Measurements from ENCODE around the gene MUCL3. TPM values are rescaled to one million over a fixed set of nuclear protein-coding genes. Genes with fewer than 3 reads are reported as not detected.

MUCL3 gene
- total and polyA plus RNA-seq, 10 of the 15 experiments (the other 5 are each of a cell fraction or from before 2014, with no cell fraction given): 0.03 to 1.4 (median 0.61) TPM

DNA sequence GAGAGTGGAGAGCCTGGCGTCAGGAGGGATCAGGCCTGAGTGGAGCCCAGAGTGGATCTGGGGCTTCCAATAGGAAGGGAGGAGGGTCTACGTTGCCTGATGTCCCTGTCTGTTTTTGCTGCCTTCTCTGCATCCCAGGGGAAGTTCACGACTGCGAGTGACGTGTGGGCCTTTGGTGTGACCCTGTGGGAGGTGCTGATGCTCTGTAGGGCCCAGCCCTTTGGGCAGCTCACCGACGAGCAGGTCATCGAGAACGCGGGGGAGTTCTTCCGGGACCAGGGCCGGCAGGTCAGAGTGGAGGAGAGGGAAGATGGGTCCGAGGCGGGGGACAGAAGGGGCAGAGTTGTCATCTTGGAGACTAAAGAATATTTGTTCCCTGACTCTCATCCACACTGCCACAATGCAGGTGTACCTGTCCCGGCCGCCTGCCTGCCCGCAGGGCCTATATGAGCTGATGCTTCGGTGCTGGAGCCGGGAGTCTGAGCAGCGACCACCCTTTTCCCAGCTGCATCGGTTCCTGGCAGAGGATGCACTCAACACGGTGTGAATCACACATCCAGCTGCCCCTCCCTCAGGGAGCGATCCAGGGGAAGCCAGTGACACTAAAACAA is 41.9 kb upstream of the MUCL3 start:
- Histone ChIP-seq H4K20me1 (ENCODE audit: control insufficient read depth, insufficient read depth) (no peaks in the 10 kb centered on the region), H3K27ac (ENCODE audit: control insufficient read depth, insufficient read depth) (no peak overlapping the region), H3K27me3 (replicated peaks in 1 of 2; ENCODE audit: control insufficient read depth in 2 of 2, insufficient read depth in 2 of 2, low read length in 1 of 2) (no peaks in the 10 kb centered on the region), H3K4me3 (no peak overlapping the region), H3K36me3 (ENCODE audit: control insufficient read depth in 2 of 2, insufficient read depth in 2 of 2, low read length in 1 of 2) (peaks cover 4 to 10% of the 10 kb centered on the region in 2 experiments; a peak in 3 of 4 replicates), H2AFZ (ENCODE audit: control insufficient read depth, low read depth, low read length) (no peak overlapping the region), H3K4me2 (ENCODE audit: control insufficient read depth, insufficient read depth) (no peak overlapping the region), H3K4me1 (ENCODE audit: control insufficient read depth, insufficient read depth, low read length) (peaks cover 32% of the 10 kb centered on the region), H3K9ac (ENCODE audit: control insufficient read depth, insufficient read depth, low read length) (no peak overlapping the region), H3K79me2 (ENCODE audit: control insufficient read depth, insufficient read depth, low read length) (no peaks in the 10 kb centered on the region), H3K9me3 (replicated peaks; ENCODE audit: control insufficient read depth, insufficient read depth, low read length) (no peaks in the 10 kb centered on the region)
- in situ Hi-C loops (cut with MboI) (no loop called here), intact Hi-C loops (cut with micrococcal nuclease; ENCODE audit: unreplicated experiment) (no loop called here)
- no peak for DNase-seq (ENCODE audit: low read depth, low spot score)
- ChIA-PET CTCF (no interaction called here), RAD21 (ENCODE audit: unreplicated experiment) (interaction anchor here (3.8 kb wide), 1 partner anchor 15 kb away, joined by 31 read pairs; the partner anchor contains the start of gene VARS2), SMC1A (ENCODE audit: uncharacterized antibody, unreplicated experiment) (interaction anchor here (1.6 to 2.3 kb wide), 2 partner anchors 14 to 71 kb away, joined by 3 to 8 read pairs; partner anchors contain the start of gene VARS2), POLR2A (interaction anchor here (0.9 kb wide), 1 partner anchor 15 kb away, joined by 8 read pairs; the partner anchor contains the start of gene VARS2)
- 74% methylated on average over 23 of the region's 23 CpGs for WGBS (ENCODE audit: insufficient coverage, insufficient replicate concordance, low lambda C conversion rate, missing lambda C conversion rate)
- BruUV-seq (replicated peaks): no TSS peak
- ATAC-seq: no peak
- FAIRE-seq: no peak
- no peak for TF ChIP-seq TCF3 (IDR thresholded peaks at IDR 0.05; ENCODE audit: borderline replicate concordance, insufficient read depth, low read depth, low read length)
- TF ChIP-seq, protein P1, sequence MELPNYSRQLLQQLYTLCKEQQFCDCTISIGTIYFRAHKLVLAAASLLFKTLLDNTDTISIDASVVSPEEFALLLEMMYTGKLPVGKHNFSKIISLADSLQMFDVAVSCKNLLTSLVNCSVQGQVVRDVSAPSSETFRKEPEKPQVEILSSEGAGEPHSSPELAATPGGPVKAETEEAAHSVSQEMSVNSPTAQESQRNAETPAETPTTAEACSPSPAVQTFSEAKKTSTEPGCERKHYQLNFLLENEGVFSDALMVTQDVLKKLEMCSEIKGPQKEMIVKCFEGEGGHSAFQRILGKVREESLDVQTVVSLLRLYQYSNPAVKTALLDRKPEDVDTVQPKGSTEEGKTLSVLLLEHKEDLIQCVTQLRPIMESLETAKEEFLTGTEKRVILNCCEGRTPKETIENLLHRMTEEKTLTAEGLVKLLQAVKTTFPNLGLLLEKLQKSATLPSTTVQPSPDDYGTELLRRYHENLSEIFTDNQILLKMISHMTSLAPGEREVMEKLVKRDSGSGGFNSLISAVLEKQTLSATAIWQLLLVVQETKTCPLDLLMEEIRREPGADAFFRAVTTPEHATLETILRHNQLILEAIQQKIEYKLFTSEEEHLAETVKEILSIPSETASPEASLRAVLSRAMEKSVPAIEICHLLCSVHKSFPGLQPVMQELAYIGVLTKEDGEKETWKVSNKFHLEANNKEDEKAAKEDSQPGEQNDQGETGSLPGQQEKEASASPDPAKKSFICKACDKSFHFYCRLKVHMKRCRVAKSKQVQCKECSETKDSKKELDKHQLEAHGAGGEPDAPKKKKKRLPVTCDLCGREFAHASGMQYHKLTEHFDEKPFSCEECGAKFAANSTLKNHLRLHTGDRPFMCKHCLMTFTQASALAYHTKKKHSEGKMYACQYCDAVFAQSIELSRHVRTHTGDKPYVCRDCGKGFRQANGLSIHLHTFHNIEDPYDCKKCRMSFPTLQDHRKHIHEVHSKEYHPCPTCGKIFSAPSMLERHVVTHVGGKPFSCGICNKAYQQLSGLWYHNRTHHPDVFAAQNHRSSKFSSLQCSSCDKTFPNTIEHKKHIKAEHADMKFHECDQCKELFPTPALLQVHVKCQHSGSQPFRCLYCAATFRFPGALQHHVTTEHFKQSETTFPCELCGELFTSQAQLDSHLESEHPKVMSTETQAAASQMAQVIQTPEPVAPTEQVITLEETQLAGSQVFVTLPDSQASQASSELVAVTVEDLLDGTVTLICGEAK (IDR thresholded peaks at IDR 0.05; ENCODE audit: borderline replicate concordance): no peak
- TF ChIP-seq, protein P2, sequence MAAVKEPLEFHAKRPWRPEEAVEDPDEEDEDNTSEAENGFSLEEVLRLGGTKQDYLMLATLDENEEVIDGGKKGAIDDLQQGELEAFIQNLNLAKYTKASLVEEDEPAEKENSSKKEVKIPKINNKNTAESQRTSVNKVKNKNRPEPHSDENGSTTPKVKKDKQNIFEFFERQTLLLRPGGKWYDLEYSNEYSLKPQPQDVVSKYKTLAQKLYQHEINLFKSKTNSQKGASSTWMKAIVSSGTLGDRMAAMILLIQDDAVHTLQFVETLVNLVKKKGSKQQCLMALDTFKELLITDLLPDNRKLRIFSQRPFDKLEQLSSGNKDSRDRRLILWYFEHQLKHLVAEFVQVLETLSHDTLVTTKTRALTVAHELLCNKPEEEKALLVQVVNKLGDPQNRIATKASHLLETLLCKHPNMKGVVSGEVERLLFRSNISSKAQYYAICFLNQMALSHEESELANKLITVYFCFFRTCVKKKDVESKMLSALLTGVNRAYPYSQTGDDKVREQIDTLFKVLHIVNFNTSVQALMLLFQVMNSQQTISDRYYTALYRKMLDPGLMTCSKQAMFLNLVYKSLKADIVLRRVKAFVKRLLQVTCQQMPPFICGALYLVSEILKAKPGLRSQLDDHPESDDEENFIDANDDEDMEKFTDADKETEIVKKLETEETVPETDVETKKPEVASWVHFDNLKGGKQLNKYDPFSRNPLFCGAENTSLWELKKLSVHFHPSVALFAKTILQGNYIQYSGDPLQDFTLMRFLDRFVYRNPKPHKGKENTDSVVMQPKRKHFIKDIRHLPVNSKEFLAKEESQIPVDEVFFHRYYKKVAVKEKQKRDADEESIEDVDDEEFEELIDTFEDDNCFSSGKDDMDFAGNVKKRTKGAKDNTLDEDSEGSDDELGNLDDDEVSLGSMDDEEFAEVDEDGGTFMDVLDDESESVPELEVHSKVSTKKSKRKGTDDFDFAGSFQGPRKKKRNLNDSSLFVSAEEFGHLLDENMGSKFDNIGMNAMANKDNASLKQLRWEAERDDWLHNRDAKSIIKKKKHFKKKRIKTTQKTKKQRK (IDR thresholded peaks at IDR 0.05; ENCODE audit: low read depth, low read length): no peak
- TF ChIP-seq, protein P3, sequence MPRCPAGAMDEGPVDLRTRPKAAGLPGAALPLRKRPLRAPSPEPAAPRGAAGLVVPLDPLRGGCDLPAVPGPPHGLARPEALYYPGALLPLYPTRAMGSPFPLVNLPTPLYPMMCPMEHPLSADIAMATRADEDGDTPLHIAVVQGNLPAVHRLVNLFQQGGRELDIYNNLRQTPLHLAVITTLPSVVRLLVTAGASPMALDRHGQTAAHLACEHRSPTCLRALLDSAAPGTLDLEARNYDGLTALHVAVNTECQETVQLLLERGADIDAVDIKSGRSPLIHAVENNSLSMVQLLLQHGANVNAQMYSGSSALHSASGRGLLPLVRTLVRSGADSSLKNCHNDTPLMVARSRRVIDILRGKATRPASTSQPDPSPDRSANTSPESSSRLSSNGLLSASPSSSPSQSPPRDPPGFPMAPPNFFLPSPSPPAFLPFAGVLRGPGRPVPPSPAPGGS (IDR thresholded peaks at IDR 0.05; ENCODE audit: borderline replicate concordance, insufficient read depth, low read depth, low read length, poor library complexity, severe bottlenecking): no peak
- no peak for TF ChIP-seq SIX5 (IDR thresholded peaks at IDR 0.05; ENCODE audit: low read depth, low read length, severe bottlenecking)
- TF ChIP-seq PAX5 (IDR thresholded peaks at IDR 0.05; ENCODE audit: borderline replicate concordance, low read depth, low read length): no peak
- TF ChIP-seq TAF1 (IDR thresholded peaks at IDR 0.05; ENCODE audit: borderline replicate concordance, low read depth, low read length): no peak
- TF ChIP-seq RELA (IDR thresholded peaks at IDR 0.05; ENCODE audit: borderline replicate concordance, partially characterized antibody): no peak
- no peak for TF ChIP-seq NFYB (IDR thresholded peaks at IDR 0.05; ENCODE audit: insufficient read depth, low read depth, low read length)
- TF ChIP-seq RUNX3 (IDR thresholded peaks at IDR 0.05; ENCODE audit: low read length): no peak
- no peak for TF ChIP-seq RBBP5 (conservative IDR thresholded peaks at IDR 0.05)
- no peak for TF ChIP-seq NR2C1 (IDR thresholded peaks at IDR 0.05)
- TF ChIP-seq SUPT20H (IDR thresholded peaks at IDR 0.05; ENCODE audit: borderline replicate concordance, control insufficient read depth, low read depth, low read length): no peak
- no peak for TF ChIP-seq ZNF24 (IDR thresholded peaks at IDR 0.05)
